ENCODE data around the gene SHANK3. TPM values are rescaled to one million over a fixed set of nuclear protein-coding genes. Genes with fewer than 3 reads are reported as not detected.

Gene SHANK3
- polyA plus RNA-seq (2013): 28.1 TPM

GRCh38 chr22:50672471-50673230 is at the start of gene SHANK3:
TSS of gene SHANK3 (plus strand) at chr22:50672823.
- ChIA-PET POLR2A (interaction anchor here (0.9 to 3.6 kb wide), 7 partner anchors 31 to 147 kb away, joined by 3 to 15 read pairs (median 9); partner anchors contain the start of genes ARSA and SCO2), CTCF (interaction anchor here (0.9 to 1.6 kb wide), 6 partner anchors 11 to 52 kb away, joined by 3 to 5 read pairs (median 4); no protein-coding TSS in a partner anchor)
- DNase-seq: peak; percentile 71 to 89 (median 88)
- WGBS (ENCODE audit: insufficient coverage): 2% methylated on average over 16 of the region's 23 CpGs
- peak within 1 kb of the TSS; percentile 90 for H3K27ac ChIP-seq (ENCODE audit: insufficient read depth in 1 of 2, low read depth in 1 of 2, low read length in 2 of 2, poor library complexity in 1 of 2, severe bottlenecking in 2 of 2)
- H3K9me3 ChIP-seq (ENCODE audit: control extremely low read depth in 1 of 5, control insufficient read depth in 4 of 5, insufficient read depth in 2 of 5, low read depth in 1 of 5, low read length in 4 of 5): no peaks in the 10 kb centered on the region
- H3K27me3 ChIP-seq (replicated peaks in 2 of 5; ENCODE audit: control insufficient read depth in 4 of 5, insufficient read depth in 5 of 5, low read length in 4 of 5): no peaks in the 10 kb centered on the region
- peak within 1 kb of the TSS; percentile 52 to 97 (median 84) for H3K4me3 ChIP-seq (ENCODE audit: control insufficient read depth in 1 of 7, extremely low read depth in 1 of 7, insufficient read depth in 4 of 7, low read depth in 2 of 7, low read length in 6 of 7)
- peaks cover 0 to 58% (median 43%) of the 10 kb centered on the region in 4 experiments for H3K4me1 ChIP-seq (ENCODE audit: control extremely low read depth in 1 of 4, control insufficient read depth in 4 of 4, insufficient read depth in 4 of 4, low read length in 3 of 4)
- H3K36me3 ChIP-seq (ENCODE audit: control insufficient read depth in 4 of 4, insufficient read depth in 4 of 4, low read length in 3 of 4): peaks cover 2 to 26% (median 22%) of the 10 kb centered on the region in 4 experiments

- ChIA-PET CTCF (interaction anchor here (1.1 kb wide), 1 partner anchor 52 kb away, joined by 3 read pairs; no protein-coding TSS in a partner anchor), POLR2A (no interaction called here)
- Histone ChIP-seq H3K27ac (ENCODE audit: insufficient read depth in 1 of 2, low read depth in 1 of 2, low read length in 2 of 2, poor library complexity in 1 of 2, severe bottlenecking in 2 of 2) (no peak overlapping the region), H3K36me3 (ENCODE audit: control insufficient read depth in 4 of 4, insufficient read depth in 4 of 4, low read length in 3 of 4) (peaks cover 2 to 11% (median 6%) of the 10 kb centered on the region in 4 experiments), H3K27me3 (replicated peaks in 2 of 5; ENCODE audit: control insufficient read depth in 4 of 5, insufficient read depth in 5 of 5, low read length in 4 of 5) (no peaks in the 10 kb centered on the region), H3K4me1 (ENCODE audit: control extremely low read depth in 1 of 4, control insufficient read depth in 4 of 4, insufficient read depth in 4 of 4, low read length in 3 of 4) (peaks cover 17 to 52% (median 44%) of the 10 kb centered on the region in 4 experiments), H3K4me3 (ENCODE audit: control insufficient read depth in 1 of 7, extremely low read depth in 1 of 7, insufficient read depth in 4 of 7, low read depth in 2 of 7, low read length in 6 of 7) (no peak overlapping the region), H3K9me3 (ENCODE audit: control extremely low read depth in 1 of 5, control insufficient read depth in 4 of 5, insufficient read depth in 2 of 5, low read depth in 1 of 5, low read length in 4 of 5) (no peaks in the 10 kb centered on the region)
- WGBS (ENCODE audit: insufficient coverage): 92% methylated on average over 10 of the region's 16 CpGs
- DNase-seq: no peak
Measured at GRCh38 chr22:50624347-50625130, 48.1 kb upstream of the SHANK3 start.

- ChIA-PET POLR2A (interaction anchor here (1.9 kb wide), 1 partner anchor 48 kb away, joined by 10 read pairs; the partner anchor contains the start of gene SHANK3), CTCF (interaction anchor here (3.6 kb wide), 1 partner anchor 16 kb away, joined by 22 read pairs; no protein-coding TSS in a partner anchor)
- 96% methylated on average over 12 of the region's 14 CpGs for WGBS (ENCODE audit: insufficient coverage)
- Histone ChIP-seq H3K4me1 (ENCODE audit: control extremely low read depth in 1 of 4, control insufficient read depth in 4 of 4, insufficient read depth in 4 of 4, low read length in 3 of 4) (peaks cover 17 to 53% (median 43%) of the 10 kb centered on the region in 4 experiments), H3K27ac (ENCODE audit: insufficient read depth in 1 of 2, low read depth in 1 of 2, low read length in 2 of 2, poor library complexity in 1 of 2, severe bottlenecking in 2 of 2) (no peak overlapping the region), H3K27me3 (replicated peaks in 2 of 5; ENCODE audit: control insufficient read depth in 4 of 5, insufficient read depth in 5 of 5, low read length in 4 of 5) (no peaks in the 10 kb centered on the region), H3K9me3 (ENCODE audit: control extremely low read depth in 1 of 5, control insufficient read depth in 4 of 5, insufficient read depth in 2 of 5, low read depth in 1 of 5, low read length in 4 of 5) (no peaks in the 10 kb centered on the region), H3K36me3 (ENCODE audit: control insufficient read depth in 4 of 4, insufficient read depth in 4 of 4, low read length in 3 of 4) (peaks cover 2 to 11% (median 6%) of the 10 kb centered on the region in 4 experiments), H3K4me3 (ENCODE audit: control insufficient read depth in 1 of 7, extremely low read depth in 1 of 7, insufficient read depth in 4 of 7, low read depth in 2 of 7, low read length in 6 of 7) (no peak overlapping the region)
- DNase-seq: no peak
Measured at GRCh38 chr22:50625131-50625567, 47.5 kb upstream of the SHANK3 start.

GRCh38 chr22:50625568-50626313 is 46.9 kb upstream of the SHANK3 start:
- no peaks in the 10 kb centered on the region for H3K27me3 ChIP-seq (replicated peaks in 2 of 5; ENCODE audit: control insufficient read depth in 4 of 5, insufficient read depth in 5 of 5, low read length in 4 of 5)
- WGBS (ENCODE audit: insufficient coverage): 97% methylated on average over 27 of the region's 27 CpGs
- POLR2A ChIA-PET: interaction anchor here (1.9 kb wide), 1 partner anchor 47 kb away, joined by 10 read pairs; the partner anchor contains the start of gene SHANK3
- H3K4me3 ChIP-seq (ENCODE audit: control insufficient read depth in 1 of 7, extremely low read depth in 1 of 7, insufficient read depth in 4 of 7, low read depth in 2 of 7, low read length in 6 of 7): no peak overlapping the region
- peaks cover 2 to 11% (median 6%) of the 10 kb centered on the region in 4 experiments for H3K36me3 ChIP-seq (ENCODE audit: control insufficient read depth in 4 of 4, insufficient read depth in 4 of 4, low read length in 3 of 4)
- H3K9me3 ChIP-seq (ENCODE audit: control extremely low read depth in 1 of 5, control insufficient read depth in 4 of 5, insufficient read depth in 2 of 5, low read depth in 1 of 5, low read length in 4 of 5): no peaks in the 10 kb centered on the region
- no peak for DNase-seq
- no peak overlapping the region for H3K27ac ChIP-seq (ENCODE audit: insufficient read depth in 1 of 2, low read depth in 1 of 2, low read length in 2 of 2, poor library complexity in 1 of 2, severe bottlenecking in 2 of 2)
- H3K4me1 ChIP-seq (ENCODE audit: control extremely low read depth in 1 of 4, control insufficient read depth in 4 of 4, insufficient read depth in 4 of 4, low read length in 3 of 4): peaks cover 14 to 54% (median 39%) of the 10 kb centered on the region in 4 experiments
- CTCF ChIA-PET: interaction anchor here (0.9 to 3.6 kb wide), 4 partner anchors 16 to 100 kb away, joined by 3 to 22 read pairs (median 4); partner anchors contain the start of gene SCO2

- Histone ChIP-seq H3K27ac (ENCODE audit: insufficient read depth in 1 of 2, low read depth in 1 of 2, low read length in 2 of 2, poor library complexity in 1 of 2, severe bottlenecking in 2 of 2) (no peak overlapping the region), H3K4me1 (ENCODE audit: control extremely low read depth in 1 of 4, control insufficient read depth in 4 of 4, insufficient read depth in 4 of 4, low read length in 3 of 4) (peaks cover 8 to 48% (median 33%) of the 10 kb centered on the region in 4 experiments), H3K27me3 (replicated peaks in 2 of 5; ENCODE audit: control insufficient read depth in 4 of 5, insufficient read depth in 5 of 5, low read length in 4 of 5) (no peaks in the 10 kb centered on the region), H3K4me3 (ENCODE audit: control insufficient read depth in 1 of 7, extremely low read depth in 1 of 7, insufficient read depth in 4 of 7, low read depth in 2 of 7, low read length in 6 of 7) (no peak overlapping the region), H3K9me3 (ENCODE audit: control extremely low read depth in 1 of 5, control insufficient read depth in 4 of 5, insufficient read depth in 2 of 5, low read depth in 1 of 5, low read length in 4 of 5) (no peaks in the 10 kb centered on the region), H3K36me3 (ENCODE audit: control insufficient read depth in 4 of 4, insufficient read depth in 4 of 4, low read length in 3 of 4) (peaks cover 2 to 11% (median 6%) of the 10 kb centered on the region in 4 experiments)
- WGBS (ENCODE audit: insufficient coverage): 97% methylated on average over 12 of the region's 12 CpGs
- CTCF ChIA-PET: interaction anchor here (0.9 to 3.6 kb wide), 4 partner anchors 15 to 101 kb away, joined by 3 to 22 read pairs (median 4); partner anchors contain the start of gene SCO2
- POLR2A ChIA-PET: interaction anchor here (0.6 to 1.9 kb wide), 2 partner anchors 46 to 101 kb away, joined by 3 to 10 read pairs; partner anchors contain the start of genes SCO2 and SHANK3
- DNase-seq: no peak
Measured at GRCh38 chr22:50626314-50626849, 46.2 kb upstream of the SHANK3 start.
